Mononuclear cell (primary cell): ENCODE data around the gene EPYC. TPM values are rescaled to one million over a fixed set of nuclear protein-coding genes. Genes with fewer than 3 reads are reported as not detected.

Source experiments
- H3K27me3 ChIP-seq: 2 replicates; pipeline ENCODE4 v1.6.0; 2011; ENCODE audit warnings: low read length, control low read depth; ENCODE audit not compliant: insufficient read depth
- H3K4me1 ChIP-seq: 2 replicates; pipeline ENCODE4 v1.5.1; 2011; ENCODE audit warnings: mild to moderate bottlenecking, low read length, control low read depth; ENCODE audit not compliant: insufficient read depth
- H3K4me3 ChIP-seq: 2 replicates; pipeline ENCODE4 v1.5.1; 2011; ENCODE audit warnings: mild to moderate bottlenecking, low read length, moderate library complexity
- H3K9me3 ChIP-seq: 2 replicates; pipeline ENCODE4 v1.5.1; 2011; ENCODE audit warnings: low read depth, mild to moderate bottlenecking, control low read depth, low read length
- total RNA-seq: library from RNA; depleted of rRNA; stranded (reverse); fragments of >200 nt; gene quantifications from one replicate; pipeline ENCODE4 v1.2.3, GENCODE V29; 2012

EPYC gene
- total RNA-seq, 1 donor = not detected

GRCh38 chr12:90978117-90978770 lies 26.5 kb downstream of the EPYC start:
- no peaks in the 10 kb centered on the region for H3K4me1 ChIP-seq
- peaks cover 3% of the 10 kb centered on the region for H3K27me3 ChIP-seq
- H3K4me3 ChIP-seq = no peak overlapping the region
- no peaks in the 10 kb centered on the region for H3K9me3 ChIP-seq

- Histone ChIP-seq H3K27me3 (peaks cover 3% of the 10 kb centered on the region), H3K4me1 (no peaks in the 10 kb centered on the region), H3K4me3 (no peak overlapping the region), H3K9me3 (no peaks in the 10 kb centered on the region)
Measured at GRCh38 chr12:90977224-90977623, 27.5 kb downstream of the EPYC start.

DNA sequence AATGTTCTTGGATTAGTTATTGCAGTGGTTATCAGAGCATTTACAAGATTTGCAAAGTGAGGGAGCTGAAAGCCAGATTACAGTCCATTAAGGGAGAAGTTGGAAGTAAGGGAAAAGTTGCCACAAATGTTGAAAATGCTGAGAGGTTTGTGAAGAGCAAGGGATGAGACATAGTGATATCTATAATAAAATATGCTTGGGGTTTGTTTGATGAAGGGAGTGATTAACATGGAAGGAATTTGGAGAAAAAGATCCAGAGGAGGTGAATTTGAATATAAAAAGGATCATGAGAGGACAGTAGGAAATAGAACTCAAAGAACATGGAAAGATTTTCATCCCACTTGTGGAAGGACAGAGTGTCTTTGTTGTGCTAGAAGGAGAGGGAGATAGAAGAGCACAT lies 30.5 kb downstream of the EPYC start:
- no peaks in the 10 kb centered on the region for H3K9me3 ChIP-seq
- H3K4me1 ChIP-seq = no peaks in the 10 kb centered on the region
- H3K4me3 ChIP-seq = no peak overlapping the region
- H3K27me3 ChIP-seq = peaks cover 5% of the 10 kb centered on the region

DNA sequence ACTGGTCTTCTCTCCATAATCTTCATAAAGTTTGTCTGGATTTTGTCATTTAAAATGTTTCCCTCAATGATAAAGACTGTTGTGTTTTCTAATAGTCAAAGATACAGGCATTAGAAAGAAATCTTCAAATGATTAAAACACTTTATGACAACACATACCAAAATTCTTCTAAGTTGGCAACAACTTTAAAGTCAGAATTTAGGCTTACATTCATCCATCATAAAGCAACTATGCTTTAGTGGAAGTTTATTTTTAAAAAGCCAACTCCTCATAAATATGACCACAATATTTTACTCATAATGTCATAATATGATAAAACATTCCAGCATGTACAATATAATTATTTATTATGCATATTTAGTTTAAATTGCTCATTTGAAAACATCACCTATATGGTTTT lies 32.5 kb downstream of the EPYC start:
- Histone ChIP-seq H3K27me3 (peaks cover 5% of the 10 kb centered on the region), H3K4me3 (no peak overlapping the region), H3K4me1 (no peaks in the 10 kb centered on the region), H3K9me3 (no peaks in the 10 kb centered on the region)

- Histone ChIP-seq H3K4me1 (no peaks in the 10 kb centered on the region), H3K27me3 (peaks cover 5% of the 10 kb centered on the region), H3K4me3 (no peak overlapping the region), H3K9me3 (no peaks in the 10 kb centered on the region)
Measured at GRCh38 chr12:90970911-90971310, 33.9 kb downstream of the EPYC start.

DNA sequence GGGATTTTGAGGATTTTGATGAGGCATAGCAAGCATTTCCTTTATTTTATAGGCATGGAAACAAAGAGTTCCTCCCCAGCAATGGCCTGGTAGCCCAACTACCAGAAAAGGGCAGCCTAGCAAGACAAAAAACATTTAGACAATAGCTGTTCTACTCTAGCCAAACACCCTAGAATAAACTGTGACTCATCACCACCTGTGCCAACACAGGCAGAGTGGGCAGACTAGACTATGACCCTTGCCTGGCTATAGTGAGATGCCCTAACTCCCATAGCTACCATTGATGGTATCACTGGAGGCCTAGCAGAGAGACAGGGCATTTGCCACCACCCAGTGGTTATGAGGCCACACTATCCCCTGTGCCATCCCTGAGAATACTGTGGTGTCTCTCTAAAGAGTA lies 34.3 kb downstream of the EPYC start:
- Histone ChIP-seq H3K4me1 (no peaks in the 10 kb centered on the region), H3K27me3 (peaks cover 5% of the 10 kb centered on the region), H3K4me3 (no peak overlapping the region), H3K9me3 (no peaks in the 10 kb centered on the region)

- Histone ChIP-seq H3K4me3 (no peak overlapping the region), H3K4me1 (no peaks in the 10 kb centered on the region)
Measured at GRCh38 chr12:90969851-90970250, 34.9 kb downstream of the EPYC start.

GRCh38 chr12:90969346-90969745 lies 35.4 kb downstream of the EPYC start:
- Histone ChIP-seq H3K4me1 (no peaks in the 10 kb centered on the region), H3K9me3 (no peaks in the 10 kb centered on the region), H3K4me3 (no peak overlapping the region), H3K27me3 (peaks cover 5% of the 10 kb centered on the region)

More at GRCh38 chr12:90969851-90970250, 34.9 kb downstream of the EPYC start:
- H3K27me3 ChIP-seq = peaks cover 5% of the 10 kb centered on the region
- no peaks in the 10 kb centered on the region for H3K9me3 ChIP-seq

DNA sequence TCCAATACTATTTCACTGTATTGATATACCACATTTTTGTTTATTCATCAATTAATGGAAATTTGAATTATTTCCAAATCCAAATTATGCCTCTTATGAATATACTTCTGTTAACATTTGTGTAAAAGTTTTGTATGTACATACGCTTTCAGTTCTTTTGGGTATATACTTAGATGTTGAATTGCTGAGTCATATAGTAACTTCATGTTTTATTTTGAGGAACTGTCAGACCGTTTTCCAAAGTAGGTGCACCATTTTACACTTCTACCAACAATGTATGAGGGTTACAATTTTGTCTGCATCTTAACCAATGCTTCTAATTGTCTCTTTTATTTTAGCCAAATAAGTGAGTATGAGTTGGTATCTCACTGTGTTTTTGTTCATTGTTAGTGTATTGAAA lies 39.6 kb downstream of the EPYC start:
- H3K4me1 ChIP-seq = no peaks in the 10 kb centered on the region
- H3K27me3 ChIP-seq = no peaks in the 10 kb centered on the region
- no peak overlapping the region for H3K4me3 ChIP-seq
- H3K9me3 ChIP-seq = no peaks in the 10 kb centered on the region

DNA sequence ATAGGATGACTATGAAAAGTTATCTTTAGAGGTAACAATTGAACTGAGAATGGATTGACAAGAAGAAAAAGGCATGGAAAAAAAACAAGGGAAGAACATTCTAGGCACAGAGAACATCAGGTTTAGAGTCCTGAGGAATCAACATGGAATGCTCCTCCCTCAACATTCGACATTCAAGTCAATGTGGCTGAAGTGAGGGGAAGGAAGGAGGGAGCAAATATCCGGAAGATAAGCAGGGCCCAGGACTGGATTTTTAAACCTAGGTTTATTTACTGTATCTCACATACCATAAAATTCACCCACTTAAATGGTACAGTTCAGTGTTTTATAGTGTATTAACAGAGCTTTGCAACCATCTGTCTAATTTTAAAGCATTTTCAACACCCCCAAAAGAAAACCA lies 40.2 kb downstream of the EPYC start:
- H3K27me3 ChIP-seq = no peaks in the 10 kb centered on the region
- H3K4me1 ChIP-seq = no peaks in the 10 kb centered on the region
- H3K4me3 ChIP-seq = no peak overlapping the region
- no peaks in the 10 kb centered on the region for H3K9me3 ChIP-seq

DNA sequence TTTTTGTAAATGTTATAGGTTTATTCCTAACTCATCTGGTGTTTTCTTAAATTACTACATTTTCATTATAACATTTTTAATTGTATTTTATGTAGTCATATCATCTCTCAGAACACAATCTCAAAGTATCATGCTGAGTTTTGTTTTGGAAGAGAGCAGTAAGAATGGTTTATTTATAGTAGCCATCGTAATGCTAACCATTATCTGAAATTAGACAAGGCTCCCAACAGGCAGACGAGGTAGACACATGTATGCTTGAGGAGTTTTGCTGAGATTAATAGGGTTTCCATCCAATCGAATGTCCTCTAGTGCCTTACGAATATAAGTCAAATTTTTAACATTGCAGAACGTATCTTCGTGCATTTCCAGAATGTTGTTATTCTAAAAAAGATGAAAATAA lies 40.8 kb downstream of the EPYC start:
- H3K9me3 ChIP-seq = no peaks in the 10 kb centered on the region
- H3K4me3 ChIP-seq = no peak overlapping the region
- no peaks in the 10 kb centered on the region for H3K27me3 ChIP-seq
- H3K4me1 ChIP-seq = no peaks in the 10 kb centered on the region

DNA sequence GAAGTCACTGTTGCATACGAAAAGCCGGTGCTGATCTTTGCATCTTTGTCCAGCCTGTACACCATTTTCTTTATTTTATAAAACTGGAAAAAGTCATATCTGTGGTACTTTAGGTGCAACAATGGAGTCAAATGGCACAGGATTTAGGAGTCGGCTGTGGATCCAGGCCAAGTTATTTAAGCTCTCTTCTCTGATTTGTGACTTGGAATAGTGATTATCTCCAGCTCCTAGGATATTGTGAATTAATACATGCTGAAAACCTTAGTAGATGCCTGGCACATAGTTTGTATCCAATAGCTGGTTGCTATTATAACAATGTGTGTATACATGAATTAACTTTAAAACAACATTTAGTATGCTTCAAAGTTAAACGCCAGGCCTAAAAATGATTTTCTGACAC lies 43.6 kb downstream of the EPYC start:
- H3K4me1 ChIP-seq = no peaks in the 10 kb centered on the region
- H3K9me3 ChIP-seq = no peaks in the 10 kb centered on the region
- H3K4me3 ChIP-seq = no peak overlapping the region
- no peaks in the 10 kb centered on the region for H3K27me3 ChIP-seq

- Histone ChIP-seq H3K4me3 (no peak overlapping the region), H3K9me3 (no peaks in the 10 kb centered on the region), H3K27me3 (no peaks in the 10 kb centered on the region), H3K4me1 (no peaks in the 10 kb centered on the region)
Measured at GRCh38 chr12:90959538-90960139, 45.1 kb downstream of the EPYC start.

GRCh38 chr12:90959032-90959431 lies 45.7 kb downstream of the EPYC start:
- no peak overlapping the region for H3K4me3 ChIP-seq
- no peaks in the 10 kb centered on the region for H3K27me3 ChIP-seq
- H3K9me3 ChIP-seq = no peaks in the 10 kb centered on the region
- H3K4me1 ChIP-seq = no peaks in the 10 kb centered on the region

DNA sequence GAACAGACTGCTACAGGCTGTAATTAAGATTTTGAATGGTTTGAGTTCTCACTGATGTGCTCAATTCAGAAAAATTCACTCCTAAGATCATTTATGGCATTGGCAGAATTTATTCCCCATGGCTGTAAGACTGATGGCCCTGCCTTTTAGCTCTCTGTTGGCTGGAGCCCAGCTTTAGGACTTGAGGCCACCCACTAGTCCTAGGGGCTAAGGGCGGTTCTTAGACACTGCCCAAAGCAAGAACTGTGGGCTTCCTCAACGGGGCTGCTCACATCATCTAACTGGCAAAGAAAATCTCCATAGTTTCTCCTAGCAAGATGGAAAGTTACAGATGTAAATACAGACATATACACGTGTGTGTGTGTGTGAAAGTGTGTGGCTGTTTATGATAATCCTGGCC lies 46.4 kb downstream of the EPYC start:
- Histone ChIP-seq H3K27me3 (no peaks in the 10 kb centered on the region), H3K4me1 (no peaks in the 10 kb centered on the region)

GRCh38 chr12:90954921-90955320 lies 49.9 kb downstream of the EPYC start, which contains the start of gene CCER1:
TSS of gene CCER1 (minus strand) at chr12:90955176. CDS start at chr12:90954742, 434 bp downstream.
- no peaks in the 10 kb centered on the region for H3K9me3 ChIP-seq
- H3K27me3 ChIP-seq = no peaks in the 10 kb centered on the region
- H3K4me3 ChIP-seq = no peak within 1 kb of the TSS
- no peaks in the 10 kb centered on the region for H3K4me1 ChIP-seq

More for the DNA sequence above, 46.4 kb downstream of the EPYC start:
- Histone ChIP-seq H3K4me3 (no peak overlapping the region), H3K9me3 (no peaks in the 10 kb centered on the region)
